Smooth muscle cell (in vitro differentiated cells): ENCODE data around the gene NT5M. TPM values are rescaled to one million over a fixed set of nuclear protein-coding genes. Genes with fewer than 3 reads are reported as not detected.

Experiments
- DNase-seq: peaks from one replicate; lab custom pipeline; 2025; ENCODE audit not compliant: unreplicated experiment; lab: John Stamatoyannopoulos, UW
- H2AFZ ChIP-seq: fragments of 200-600 bp; sonication (generic); 2 replicates; pipeline ENCODE4 v1.6.0; 2016; ENCODE audit warnings: antibody characterized with exemption, low read depth, mild to moderate bottlenecking
- H3F3A ChIP-seq: fragments of 200-600 bp; sonication (generic); 2 replicates; pipeline ENCODE4 v1.6.0; 2017; ENCODE audit warnings: antibody characterized with exemption, low read depth
- H3K27ac ChIP-seq: fragments of 200-600 bp; sonication (generic); 2 replicates; pipeline ENCODE4 v1.5.1; 2016; ENCODE audit warnings: low read depth, mild to moderate bottlenecking
- H3K27me3 ChIP-seq: fragments of 200-600 bp; sonication (generic); 2 replicates; pipeline ENCODE4 v1.6.1; 2016; ENCODE audit warnings: low read depth, mild to moderate bottlenecking
- H3K36me3 ChIP-seq: fragments of 200-600 bp; sonication (generic); 2 replicates; pipeline ENCODE4 v1.5.1; 2016; ENCODE audit warnings: low read depth
- H3K4me1 ChIP-seq: fragments of 200-600 bp; sonication (generic); 2 replicates; pipeline ENCODE4 v1.5.1; 2016; ENCODE audit warnings: low read depth
- H3K4me2 ChIP-seq: fragments of 200-600 bp; sonication (generic); 2 replicates; pipeline ENCODE4 v1.6.0; 2016; ENCODE audit warnings: mild to moderate bottlenecking
- H3K4me3 ChIP-seq: fragments of 200-600 bp; sonication (generic); 2 replicates; pipeline ENCODE4 v1.5.1; 2016; ENCODE audit warnings: mild to moderate bottlenecking
- H3K79me2 ChIP-seq: fragments of 200-600 bp; sonication (generic); 2 replicates; pipeline ENCODE4 v1.6.0; 2016; ENCODE audit warnings: low read depth, mild to moderate bottlenecking
- H3K9ac ChIP-seq: fragments of 200-600 bp; sonication (generic); 2 replicates; pipeline ENCODE4 v1.6.0; 2016; ENCODE audit warnings: low read depth
- H3K9me3 ChIP-seq: fragments of 200-600 bp; sonication (generic); replicated peaks from 2 replicates; pipeline ENCODE4 v1.5.1; 2016; ENCODE audit warnings: low read depth
- H4K20me1 ChIP-seq: fragments of 200-600 bp; sonication (generic); 2 replicates; pipeline ENCODE4 v1.6.0; 2016; ENCODE audit warnings: low read depth
- CTCF ChIP-seq: fragments of 200-600 bp; sonication (generic); IDR thresholded peaks from 2 replicates; pipeline ENCODE4 v1.5.1; 2017; ENCODE audit warnings: borderline replicate concordance, mild to moderate bottlenecking, antibody characterized with exemption; ENCODE audit not compliant: insufficient read depth, poor library complexity, severe bottlenecking
- WGBS: methylation state at CpG from one replicate; pipeline ENCODE4 v1.1.7; 2016; ENCODE audit warnings: low lambda C conversion rate; 5-methylcytosine and 5-hydroxymethylcytosine counted together
- polyA plus RNA-seq: library from polyadenylated mRNA; unstranded; fragments of >200 nt; fragmentation: Nextera tagmentation; extraction: Ambion mirVana; gene quantifications from 2 replicates; pipeline ENCODE4 v1.2.1, GENCODE V29; 2016
- total RNA-seq: library from RNA; depleted of rRNA; stranded (reverse); fragments of >200 nt; gene quantifications from 2 replicates; pipeline ENCODE4 v1.2.3, GENCODE V29; 2014

NT5M gene
- total and polyA plus RNA-seq, 2 experiments from 2014 or later, result 2.5 to 6.1 TPM

- Histone ChIP-seq H3F3A (no peaks in the 10 kb centered on the region), H3K9me3 (no peaks in the 10 kb centered on the region), H3K9ac (no peak overlapping the region), H3K36me3 (no peaks in the 10 kb centered on the region), H3K27me3 (no peaks in the 10 kb centered on the region), H3K27ac (no peak overlapping the region), H3K4me2 (no peak overlapping the region), H4K20me1 (no peaks in the 10 kb centered on the region), H3K4me1 (no peaks in the 10 kb centered on the region), H3K4me3 (no peak overlapping the region), H3K79me2 (no peaks in the 10 kb centered on the region), H2AFZ (no peak overlapping the region)
- WGBS, result 83% methylated on average over 23 of the region's 23 CpGs
- no peak for DNase-seq
- no peak for TF ChIP-seq CTCF
Observed at GRCh38 chr17:17391668-17392370, 88.6 kb downstream of the NT5M start.

GRCh38 chr17:17393976-17394375 is 90.8 kb downstream of the NT5M start:
- H3K9ac ChIP-seq, result no peak overlapping the region
- H3K4me3 ChIP-seq, result no peak overlapping the region
- no peak overlapping the region for H3K27ac ChIP-seq
- WGBS, result 88% methylated on average over 12 of the region's 12 CpGs
- H3K36me3 ChIP-seq, result no peaks in the 10 kb centered on the region
- H3F3A ChIP-seq, result no peaks in the 10 kb centered on the region
- H3K4me2 ChIP-seq, result no peak overlapping the region
- no peaks in the 10 kb centered on the region for H3K9me3 ChIP-seq
- no peaks in the 10 kb centered on the region for H3K79me2 ChIP-seq
- H4K20me1 ChIP-seq, result no peaks in the 10 kb centered on the region
- no peaks in the 10 kb centered on the region for H3K27me3 ChIP-seq
- TF ChIP-seq CTCF, result no peak
- DNase-seq, result no peak
- no peak overlapping the region for H2AFZ ChIP-seq
- no peaks in the 10 kb centered on the region for H3K4me1 ChIP-seq

GRCh38 chr17:17394494-17394893 is 91.3 kb downstream of the NT5M start:
- no peaks in the 10 kb centered on the region for H3K4me1 ChIP-seq
- no peak for TF ChIP-seq CTCF
- H3K27me3 ChIP-seq, result no peaks in the 10 kb centered on the region
- no peak for DNase-seq
- H3F3A ChIP-seq, result no peaks in the 10 kb centered on the region
- H3K9me3 ChIP-seq, result no peaks in the 10 kb centered on the region
- H4K20me1 ChIP-seq, result no peaks in the 10 kb centered on the region
- no peak overlapping the region for H3K4me3 ChIP-seq
- H3K9ac ChIP-seq, result no peak overlapping the region
- no peaks in the 10 kb centered on the region for H3K36me3 ChIP-seq
- whole genome bisulfite sequencing, result 97% methylated on average over 5 of the region's 9 CpGs
- no peak overlapping the region for H3K4me2 ChIP-seq
- H3K27ac ChIP-seq, result no peak overlapping the region
- H2AFZ ChIP-seq, result no peak overlapping the region
- no peaks in the 10 kb centered on the region for H3K79me2 ChIP-seq

GRCh38 chr17:17395246-17395802 is 92.2 kb downstream of the NT5M start:
- H3K27me3 ChIP-seq, result no peaks in the 10 kb centered on the region
- H3K79me2 ChIP-seq, result no peaks in the 10 kb centered on the region
- DNase-seq, result no peak
- H3K4me2 ChIP-seq, result no peak overlapping the region
- no peaks in the 10 kb centered on the region for H3K36me3 ChIP-seq
- 94% methylated on average over 6 of the region's 6 CpGs for whole genome bisulfite sequencing
- H3K9me3 ChIP-seq, result no peaks in the 10 kb centered on the region
- no peak overlapping the region for H3K9ac ChIP-seq
- H3K4me3 ChIP-seq, result no peak overlapping the region
- no peaks in the 10 kb centered on the region for H3K4me1 ChIP-seq
- no peak overlapping the region for H2AFZ ChIP-seq
- no peak for TF ChIP-seq CTCF
- no peak overlapping the region for H3K27ac ChIP-seq
- H3F3A ChIP-seq, result no peaks in the 10 kb centered on the region
- no peaks in the 10 kb centered on the region for H4K20me1 ChIP-seq
